GM23338 (cell line): Measurements from ENCODE around the gene DCP1B.

Source experiments
- CREB1 ChIP-seq: fragments of 250-450 bp; sonication (Bioruptor Pico); IDR thresholded peaks from 2 replicates; pipeline ENCODE4 v1.5.0; 2020; ENCODE audit warnings: low read depth, mild to moderate bottlenecking, moderate library complexity
- EZH2 ChIP-seq: fragments of 200-600 bp; sonication (generic); IDR thresholded peaks from one replicate; pipeline ENCODE4 v1.8.0; 2017; ENCODE audit warnings: antibody characterized with exemption, mild to moderate bottlenecking, low read depth; ENCODE audit not compliant: unreplicated experiment
- EZH2phosphoT487 ChIP-seq: fragments of 200-600 bp; sonication (generic); IDR thresholded peaks from one replicate; pipeline ENCODE4 v1.8.1; 2018; ENCODE audit warnings: antibody characterized with exemption; ENCODE audit not compliant: unreplicated experiment
- JUNB ChIP-seq: IDR thresholded peaks from one replicate; pipeline ENCODE4 v1.6.1; 2016; ENCODE audit warnings: antibody characterized with exemption; ENCODE audit not compliant: unreplicated experiment
- NANOG ChIP-seq: IDR thresholded peaks from 2 replicates; pipeline ENCODE4 v1.6.1; 2016; ENCODE audit warnings: antibody characterized with exemption, borderline replicate concordance
- POLR2AphosphoS5 ChIP-seq: IDR thresholded peaks from 2 replicates; pipeline ENCODE4 v1.6.1; 2016; ENCODE audit warnings: antibody characterized with exemption, low read depth
- STAT1 ChIP-seq: IDR thresholded peaks from one replicate; pipeline ENCODE4 v1.6.1; 2016; ENCODE audit warnings: antibody characterized with exemption; ENCODE audit not compliant: unreplicated experiment
- ZNF114 ChIP-seq: fragments of 250-450 bp; sonication (Bioruptor Pico); IDR thresholded peaks from 2 replicates; pipeline ENCODE4 v1.5.0; 2020; ENCODE audit warnings: mild to moderate bottlenecking, moderate library complexity
- ZNF331 ChIP-seq: fragments of 250-450 bp; sonication (Bioruptor Pico); IDR thresholded peaks from 2 replicates; pipeline ENCODE4 v1.5.0; 2020; ENCODE audit warnings: low read depth, mild to moderate bottlenecking, moderate library complexity
- TF ChIP-seq, protein P1 (sequence below), 2 experiments: fragments of 200-600 bp in 1 of 2; sonication (generic) in 1 of 2; conservative IDR thresholded peaks; 2 replicates each; pipeline versions ENCODE4 v1.5.1 to v1.6.1; 2016 to 2017; ENCODE audit warnings: antibody characterized with exemption in 2 of 2, low read depth in 2 of 2, mild to moderate bottlenecking in 2 of 2, moderate library complexity in 1 of 2
- TF ChIP-seq, protein P2 (sequence below): IDR thresholded peaks from one replicate; pipeline ENCODE4 v1.6.1; 2018; ENCODE audit warnings: antibody characterized with exemption; ENCODE audit not compliant: unreplicated experiment
- TF ChIP-seq, protein P3 (sequence below): fragments of 250-450 bp; sonication (Bioruptor Pico); IDR thresholded peaks from 2 replicates; pipeline ENCODE4 v1.5.0; 2020; ENCODE audit warnings: mild to moderate bottlenecking, moderate library complexity
- TF ChIP-seq, protein P4 (sequence below): IDR thresholded peaks from 2 replicates; pipeline ENCODE4 v1.6.1; 2016; ENCODE audit warnings: antibody characterized with exemption

DNA sequence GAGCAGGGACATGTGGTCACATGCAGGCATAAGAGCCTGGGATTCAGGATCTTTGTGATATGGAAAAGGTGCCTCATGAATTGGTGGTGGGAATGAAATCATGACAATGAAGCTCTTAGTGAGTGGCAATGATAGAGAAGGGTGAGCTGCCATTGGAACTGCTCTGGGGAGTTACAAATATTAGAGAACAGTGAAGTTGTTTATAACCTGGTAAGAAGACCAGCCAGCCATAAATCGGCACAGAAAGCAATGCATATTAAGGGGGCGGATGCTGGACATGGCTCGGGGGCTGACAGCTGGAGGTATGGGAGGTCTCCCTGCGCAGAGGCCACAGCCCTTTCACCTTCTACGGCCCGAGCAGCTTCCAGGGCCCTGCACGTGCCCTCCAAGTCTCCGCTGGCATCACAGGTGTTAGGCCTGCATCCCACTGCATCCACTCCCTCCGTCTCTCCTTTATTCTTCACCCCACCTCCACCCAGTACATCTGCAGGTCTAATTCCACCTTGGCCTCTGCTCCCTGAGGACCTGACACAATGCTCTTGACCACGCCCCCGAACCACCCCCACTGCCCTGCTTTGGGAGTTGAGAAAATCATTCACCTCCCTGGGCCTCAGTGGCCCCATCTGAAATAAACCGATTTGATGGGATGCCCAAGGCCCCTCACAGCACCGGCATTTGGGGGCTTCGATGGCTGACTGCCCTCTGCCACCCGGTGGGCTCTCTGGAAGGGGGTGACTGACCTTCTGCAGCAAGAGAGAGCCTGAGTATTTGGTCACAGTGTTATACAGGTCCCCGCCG is 89.9 kb downstream of the DCP1B start:
- TF ChIP-seq, protein P1, sequence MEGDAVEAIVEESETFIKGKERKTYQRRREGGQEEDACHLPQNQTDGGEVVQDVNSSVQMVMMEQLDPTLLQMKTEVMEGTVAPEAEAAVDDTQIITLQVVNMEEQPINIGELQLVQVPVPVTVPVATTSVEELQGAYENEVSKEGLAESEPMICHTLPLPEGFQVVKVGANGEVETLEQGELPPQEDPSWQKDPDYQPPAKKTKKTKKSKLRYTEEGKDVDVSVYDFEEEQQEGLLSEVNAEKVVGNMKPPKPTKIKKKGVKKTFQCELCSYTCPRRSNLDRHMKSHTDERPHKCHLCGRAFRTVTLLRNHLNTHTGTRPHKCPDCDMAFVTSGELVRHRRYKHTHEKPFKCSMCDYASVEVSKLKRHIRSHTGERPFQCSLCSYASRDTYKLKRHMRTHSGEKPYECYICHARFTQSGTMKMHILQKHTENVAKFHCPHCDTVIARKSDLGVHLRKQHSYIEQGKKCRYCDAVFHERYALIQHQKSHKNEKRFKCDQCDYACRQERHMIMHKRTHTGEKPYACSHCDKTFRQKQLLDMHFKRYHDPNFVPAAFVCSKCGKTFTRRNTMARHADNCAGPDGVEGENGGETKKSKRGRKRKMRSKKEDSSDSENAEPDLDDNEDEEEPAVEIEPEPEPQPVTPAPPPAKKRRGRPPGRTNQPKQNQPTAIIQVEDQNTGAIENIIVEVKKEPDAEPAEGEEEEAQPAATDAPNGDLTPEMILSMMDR (conservative IDR thresholded peaks at IDR 0.05; ENCODE audit: low read depth in 2 of 2), result no peak
- no peak for TF ChIP-seq EZH2
- TF ChIP-seq, protein P2, sequence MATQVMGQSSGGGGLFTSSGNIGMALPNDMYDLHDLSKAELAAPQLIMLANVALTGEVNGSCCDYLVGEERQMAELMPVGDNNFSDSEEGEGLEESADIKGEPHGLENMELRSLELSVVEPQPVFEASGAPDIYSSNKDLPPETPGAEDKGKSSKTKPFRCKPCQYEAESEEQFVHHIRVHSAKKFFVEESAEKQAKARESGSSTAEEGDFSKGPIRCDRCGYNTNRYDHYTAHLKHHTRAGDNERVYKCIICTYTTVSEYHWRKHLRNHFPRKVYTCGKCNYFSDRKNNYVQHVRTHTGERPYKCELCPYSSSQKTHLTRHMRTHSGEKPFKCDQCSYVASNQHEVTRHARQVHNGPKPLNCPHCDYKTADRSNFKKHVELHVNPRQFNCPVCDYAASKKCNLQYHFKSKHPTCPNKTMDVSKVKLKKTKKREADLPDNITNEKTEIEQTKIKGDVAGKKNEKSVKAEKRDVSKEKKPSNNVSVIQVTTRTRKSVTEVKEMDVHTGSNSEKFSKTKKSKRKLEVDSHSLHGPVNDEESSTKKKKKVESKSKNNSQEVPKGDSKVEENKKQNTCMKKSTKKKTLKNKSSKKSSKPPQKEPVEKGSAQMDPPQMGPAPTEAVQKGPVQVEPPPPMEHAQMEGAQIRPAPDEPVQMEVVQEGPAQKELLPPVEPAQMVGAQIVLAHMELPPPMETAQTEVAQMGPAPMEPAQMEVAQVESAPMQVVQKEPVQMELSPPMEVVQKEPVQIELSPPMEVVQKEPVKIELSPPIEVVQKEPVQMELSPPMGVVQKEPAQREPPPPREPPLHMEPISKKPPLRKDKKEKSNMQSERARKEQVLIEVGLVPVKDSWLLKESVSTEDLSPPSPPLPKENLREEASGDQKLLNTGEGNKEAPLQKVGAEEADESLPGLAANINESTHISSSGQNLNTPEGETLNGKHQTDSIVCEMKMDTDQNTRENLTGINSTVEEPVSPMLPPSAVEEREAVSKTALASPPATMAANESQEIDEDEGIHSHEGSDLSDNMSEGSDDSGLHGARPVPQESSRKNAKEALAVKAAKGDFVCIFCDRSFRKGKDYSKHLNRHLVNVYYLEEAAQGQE, result no peak
- TF ChIP-seq JUNB, result no peak
- TF ChIP-seq POLR2AphosphoS5, result no peak
- TF ChIP-seq EZH2phosphoT487, result no peak
- TF ChIP-seq CREB1 (CRISPR knock-in tag), result no peak
- TF ChIP-seq, protein P3, sequence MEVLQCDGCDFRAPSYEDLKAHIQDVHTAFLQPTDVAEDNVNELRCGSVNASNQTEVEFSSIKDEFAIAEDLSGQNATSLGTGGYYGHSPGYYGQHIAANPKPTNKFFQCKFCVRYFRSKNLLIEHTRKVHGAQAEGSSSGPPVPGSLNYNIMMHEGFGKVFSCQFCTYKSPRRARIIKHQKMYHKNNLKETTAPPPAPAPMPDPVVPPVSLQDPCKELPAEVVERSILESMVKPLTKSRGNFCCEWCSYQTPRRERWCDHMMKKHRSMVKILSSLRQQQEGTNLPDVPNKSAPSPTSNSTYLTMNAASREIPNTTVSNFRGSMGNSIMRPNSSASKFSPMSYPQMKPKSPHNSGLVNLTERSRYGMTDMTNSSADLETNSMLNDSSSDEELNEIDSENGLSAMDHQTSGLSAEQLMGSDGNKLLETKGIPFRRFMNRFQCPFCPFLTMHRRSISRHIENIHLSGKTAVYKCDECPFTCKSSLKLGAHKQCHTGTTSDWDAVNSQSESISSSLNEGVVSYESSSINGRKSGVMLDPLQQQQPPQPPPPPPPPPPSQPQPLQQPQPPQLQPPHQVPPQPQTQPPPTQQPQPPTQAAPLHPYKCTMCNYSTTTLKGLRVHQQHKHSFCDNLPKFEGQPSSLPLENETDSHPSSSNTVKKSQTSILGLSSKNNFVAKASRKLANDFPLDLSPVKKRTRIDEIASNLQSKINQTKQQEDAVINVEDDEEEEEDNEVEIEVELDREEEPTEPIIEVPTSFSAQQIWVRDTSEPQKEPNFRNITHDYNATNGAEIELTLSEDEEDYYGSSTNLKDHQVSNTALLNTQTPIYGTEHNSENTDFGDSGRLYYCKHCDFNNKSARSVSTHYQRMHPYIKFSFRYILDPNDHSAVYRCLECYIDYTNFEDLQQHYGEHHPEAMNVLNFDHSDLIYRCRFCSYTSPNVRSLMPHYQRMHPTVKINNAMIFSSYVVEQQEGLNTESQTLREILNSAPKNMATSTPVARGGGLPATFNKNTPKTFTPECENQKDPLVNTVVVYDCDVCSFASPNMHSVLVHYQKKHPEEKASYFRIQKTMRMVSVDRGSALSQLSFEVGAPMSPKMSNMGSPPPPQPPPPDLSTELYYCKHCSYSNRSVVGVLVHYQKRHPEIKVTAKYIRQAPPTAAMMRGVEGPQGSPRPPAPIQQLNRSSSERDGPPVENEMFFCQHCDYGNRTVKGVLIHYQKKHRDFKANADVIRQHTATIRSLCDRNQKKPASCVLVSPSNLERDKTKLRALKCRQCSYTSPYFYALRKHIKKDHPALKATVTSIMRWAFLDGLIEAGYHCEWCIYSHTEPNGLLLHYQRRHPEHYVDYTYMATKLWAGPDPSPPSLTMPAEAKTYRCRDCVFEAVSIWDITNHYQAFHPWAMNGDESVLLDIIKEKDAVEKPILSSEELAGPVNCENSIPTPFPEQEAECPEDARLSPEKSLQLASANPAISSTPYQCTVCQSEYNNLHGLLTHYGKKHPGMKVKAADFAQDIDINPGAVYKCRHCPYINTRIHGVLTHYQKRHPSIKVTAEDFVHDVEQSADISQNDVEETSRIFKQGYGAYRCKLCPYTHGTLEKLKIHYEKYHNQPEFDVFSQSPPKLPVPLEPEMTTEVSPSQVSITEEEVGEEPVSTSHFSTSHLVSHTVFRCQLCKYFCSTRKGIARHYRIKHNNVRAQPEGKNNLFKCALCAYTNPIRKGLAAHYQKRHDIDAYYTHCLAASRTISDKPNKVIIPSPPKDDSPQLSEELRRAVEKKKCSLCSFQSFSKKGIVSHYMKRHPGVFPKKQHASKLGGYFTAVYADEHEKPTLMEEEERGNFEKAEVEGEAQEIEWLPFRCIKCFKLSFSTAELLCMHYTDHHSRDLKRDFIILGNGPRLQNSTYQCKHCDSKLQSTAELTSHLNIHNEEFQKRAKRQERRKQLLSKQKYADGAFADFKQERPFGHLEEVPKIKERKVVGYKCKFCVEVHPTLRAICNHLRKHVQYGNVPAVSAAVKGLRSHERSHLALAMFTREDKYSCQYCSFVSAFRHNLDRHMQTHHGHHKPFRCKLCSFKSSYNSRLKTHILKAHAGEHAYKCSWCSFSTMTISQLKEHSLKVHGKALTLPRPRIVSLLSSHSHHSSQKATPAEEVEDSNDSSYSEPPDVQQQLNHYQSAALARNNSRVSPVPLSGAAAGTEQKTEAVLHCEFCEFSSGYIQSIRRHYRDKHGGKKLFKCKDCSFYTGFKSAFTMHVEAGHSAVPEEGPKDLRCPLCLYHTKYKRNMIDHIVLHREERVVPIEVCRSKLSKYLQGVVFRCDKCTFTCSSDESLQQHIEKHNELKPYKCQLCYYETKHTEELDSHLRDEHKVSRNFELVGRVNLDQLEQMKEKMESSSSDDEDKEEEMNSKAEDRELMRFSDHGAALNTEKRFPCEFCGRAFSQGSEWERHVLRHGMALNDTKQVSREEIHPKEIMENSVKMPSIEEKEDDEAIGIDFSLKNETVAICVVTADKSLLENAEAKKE, result no peak
- TF ChIP-seq, protein P4, sequence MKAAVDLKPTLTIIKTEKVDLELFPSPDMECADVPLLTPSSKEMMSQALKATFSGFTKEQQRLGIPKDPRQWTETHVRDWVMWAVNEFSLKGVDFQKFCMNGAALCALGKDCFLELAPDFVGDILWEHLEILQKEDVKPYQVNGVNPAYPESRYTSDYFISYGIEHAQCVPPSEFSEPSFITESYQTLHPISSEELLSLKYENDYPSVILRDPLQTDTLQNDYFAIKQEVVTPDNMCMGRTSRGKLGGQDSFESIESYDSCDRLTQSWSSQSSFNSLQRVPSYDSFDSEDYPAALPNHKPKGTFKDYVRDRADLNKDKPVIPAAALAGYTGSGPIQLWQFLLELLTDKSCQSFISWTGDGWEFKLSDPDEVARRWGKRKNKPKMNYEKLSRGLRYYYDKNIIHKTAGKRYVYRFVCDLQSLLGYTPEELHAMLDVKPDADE, result no peak
- no peak for TF ChIP-seq STAT1
- no peak for TF ChIP-seq ZNF114 (CRISPR knock-in tag)
- TF ChIP-seq NANOG, result no peak
- TF ChIP-seq ZNF331 (CRISPR knock-in tag), result no peak
